Measurements from ENCODE around the gene SHC2. TPM values are rescaled to one million over a fixed set of nuclear protein-coding genes. Genes with fewer than 3 reads are reported as not detected.
"Not testable (repeated sequence)": the region's sequence is repeated elsewhere in the genome, so short reads cannot be mapped to it uniquely, and the experiment has no call there.

SHC2 gene
- total RNA-seq, 1 experiment from 2014 or later = 7.0 TPM

GRCh38 chr19:405121-405965, 55.5 kb downstream of the SHC2 start:
- in situ Hi-C loops (cut with HindIII; ENCODE audit: low pct_unique_long_range_greater_than_20kb, low sequenced_read_pairs) = no loop called here
- DNase-seq (ENCODE audit: low read depth, low spot score) = no peak

GRCh38 chr19:403221-404027, 57.4 kb downstream of the SHC2 start:
- no peak for DNase-seq (ENCODE audit: low read depth, low spot score)
- in situ Hi-C loops (cut with HindIII; ENCODE audit: low pct_unique_long_range_greater_than_20kb, low sequenced_read_pairs) = no loop called here

DNA sequence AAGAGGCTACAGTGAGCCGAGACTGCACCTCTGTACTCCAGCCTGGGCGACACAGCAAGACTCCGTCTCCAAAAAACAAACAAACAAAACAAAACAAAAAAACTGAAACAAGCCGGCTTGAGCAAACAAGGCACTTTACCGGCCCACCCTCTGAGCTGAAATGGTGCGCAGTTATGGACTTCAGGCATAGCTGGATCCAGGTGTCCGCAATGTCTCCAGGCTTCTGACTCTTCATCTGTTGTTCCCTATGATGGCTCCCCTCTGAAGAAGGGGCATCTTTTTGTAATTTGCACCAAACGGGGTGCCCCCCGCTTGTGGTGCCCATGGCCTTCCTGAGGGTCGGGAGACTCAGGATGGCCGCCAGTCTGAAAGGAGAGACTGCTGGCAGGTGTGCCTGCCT, 58.0 kb downstream of the SHC2 start:
- DNase-seq (ENCODE audit: low read depth, low spot score) = no peak
- in situ Hi-C loops (cut with HindIII; ENCODE audit: low pct_unique_long_range_greater_than_20kb, low sequenced_read_pairs) = no loop called here

- in situ Hi-C loops (cut with HindIII; ENCODE audit: low pct_unique_long_range_greater_than_20kb, low sequenced_read_pairs) = no loop called here
- no peak for DNase-seq (ENCODE audit: low read depth, low spot score)
Measured at GRCh38 chr19:401866-402511, 58.8 kb downstream of the SHC2 start.

GRCh38 chr19:400976-401865, 59.6 kb downstream of the SHC2 start:
- in situ Hi-C loops (cut with HindIII; ENCODE audit: low pct_unique_long_range_greater_than_20kb, low sequenced_read_pairs) = no loop called here
- DNase-seq (ENCODE audit: low read depth, low spot score) = no peak

GRCh38 chr19:399370-399769, 61.5 kb downstream of the SHC2 start:
- no peak for DNase-seq (ENCODE audit: low read depth, low spot score)
- in situ Hi-C loops (cut with HindIII; ENCODE audit: low pct_unique_long_range_greater_than_20kb, low sequenced_read_pairs) = no loop called here

DNA sequence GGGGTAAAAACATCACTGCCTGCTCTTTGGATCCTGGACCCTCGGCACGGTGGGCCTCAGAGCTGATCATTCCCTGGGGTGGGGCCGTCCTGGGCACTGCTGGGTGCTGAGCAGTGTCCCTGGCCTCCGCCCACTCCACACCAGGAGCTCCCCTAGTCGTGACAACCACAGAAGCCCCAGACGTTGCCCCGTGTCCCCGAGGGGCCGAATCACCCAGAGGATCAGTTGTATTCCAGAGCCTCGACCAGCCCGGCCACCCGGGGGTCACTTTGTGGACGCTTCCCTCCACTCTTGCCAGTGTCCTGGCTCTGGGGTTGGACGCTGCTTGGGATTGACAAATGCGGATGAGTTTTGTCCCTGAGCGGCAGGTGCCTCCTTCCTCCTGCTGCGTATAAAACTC, 62.1 kb downstream of the SHC2 start:
- in situ Hi-C loops (cut with HindIII; ENCODE audit: low pct_unique_long_range_greater_than_20kb, low sequenced_read_pairs) = no loop called here

GRCh38 chr19:397941-398706, 62.7 kb downstream of the SHC2 start:
- in situ Hi-C loops (cut with HindIII; ENCODE audit: low pct_unique_long_range_greater_than_20kb, low sequenced_read_pairs) = no loop called here

More for the DNA sequence above, 62.1 kb downstream of the SHC2 start:
- no peak for DNase-seq (ENCODE audit: low read depth, low spot score)

DNA sequence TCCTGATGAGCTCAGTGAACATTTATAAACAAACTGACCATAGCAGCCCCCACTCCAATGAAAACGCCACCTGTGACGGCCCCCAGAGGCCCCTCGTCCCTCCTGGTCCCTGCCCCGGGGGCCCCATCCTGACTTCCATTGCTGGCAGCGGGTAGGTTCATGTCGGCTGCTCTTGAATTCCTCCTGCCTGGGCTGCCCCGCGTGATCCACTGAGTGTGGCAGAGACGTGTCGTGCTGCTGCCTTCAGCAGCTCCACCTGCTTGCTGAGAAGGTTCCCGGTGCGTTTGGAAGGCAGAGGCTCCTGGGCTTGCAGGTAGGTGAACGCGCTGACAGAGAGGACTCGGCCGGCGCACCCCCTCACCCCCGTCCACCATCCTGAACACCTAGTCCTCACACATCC, 63.5 kb downstream of the SHC2 start:
- in situ Hi-C loops (cut with HindIII; ENCODE audit: low pct_unique_long_range_greater_than_20kb, low sequenced_read_pairs) = no loop called here

More at GRCh38 chr19:397941-398706, 62.7 kb downstream of the SHC2 start:
- DNase-seq (ENCODE audit: low read depth, low spot score) = no peak

GRCh38 chr19:395467-395866, 65.4 kb downstream of the SHC2 start:
- no peak for DNase-seq (ENCODE audit: low read depth, low spot score)
- in situ Hi-C loops (cut with HindIII; ENCODE audit: low pct_unique_long_range_greater_than_20kb, low sequenced_read_pairs) = no loop called here

More for the DNA sequence above, 63.5 kb downstream of the SHC2 start:
- DNase-seq (ENCODE audit: low read depth, low spot score) = no peak

GRCh38 chr19:394857-395256, 66.0 kb downstream of the SHC2 start:
- DNase-seq (ENCODE audit: low read depth, low spot score); in situ Hi-C loops (cut with HindIII; ENCODE audit: low pct_unique_long_range_greater_than_20kb, low sequenced_read_pairs): not testable (repeated sequence)

DNA sequence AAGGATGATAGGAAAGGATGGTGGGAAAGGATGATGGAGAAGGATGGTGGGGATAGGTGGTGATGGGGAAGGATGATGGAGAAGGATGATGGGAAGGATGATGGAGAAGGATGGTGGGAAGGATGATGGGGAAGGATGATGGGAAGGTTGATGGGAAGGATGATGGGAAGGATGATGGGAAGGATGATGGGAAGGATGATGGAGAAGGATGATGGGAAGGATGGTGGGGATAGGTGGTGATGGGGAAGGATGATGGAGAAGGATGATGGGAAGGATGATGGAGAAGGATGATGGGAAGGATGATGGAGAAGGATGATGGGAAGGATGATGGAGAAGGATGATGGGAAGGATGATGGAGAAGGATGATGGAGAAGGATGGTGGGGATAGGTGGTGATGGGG, 67.3 kb downstream of the SHC2 start:
- in situ Hi-C loops (cut with HindIII; ENCODE audit: low pct_unique_long_range_greater_than_20kb, low sequenced_read_pairs); DNase-seq (ENCODE audit: low read depth, low spot score): not testable (repeated sequence)

DNA sequence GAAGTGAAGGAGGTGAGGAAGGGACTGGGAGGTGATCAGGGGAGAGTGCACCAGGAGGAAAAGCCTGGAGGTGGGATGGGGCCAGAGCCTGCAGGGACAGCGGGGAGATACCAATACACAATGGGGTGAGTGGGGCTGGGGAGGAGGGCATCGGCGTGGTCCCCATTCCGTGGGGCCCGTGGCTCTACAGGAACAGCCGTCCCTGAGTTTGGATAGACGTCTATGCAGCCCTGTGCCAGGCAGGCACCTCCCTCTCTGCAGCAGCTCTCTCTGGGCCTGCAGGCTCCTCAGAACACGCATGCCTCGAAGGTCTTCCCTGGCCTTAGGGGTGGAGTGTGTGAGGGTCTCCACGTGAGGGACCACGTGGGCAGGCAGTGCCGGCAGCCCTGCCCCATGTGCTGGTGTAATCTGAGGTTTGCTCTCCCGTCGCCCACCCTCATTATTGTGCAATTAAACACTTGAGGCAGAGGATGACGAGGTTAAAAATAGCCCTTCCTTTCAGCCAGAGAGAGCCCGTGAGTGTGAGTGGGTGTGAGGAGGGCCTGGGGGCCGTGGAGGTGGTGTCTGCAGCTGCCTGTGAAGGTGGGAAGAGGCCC, 68.4 kb downstream of the SHC2 start:
- no peak for DNase-seq (ENCODE audit: low read depth, low spot score)
- in situ Hi-C loops (cut with HindIII; ENCODE audit: low pct_unique_long_range_greater_than_20kb, low sequenced_read_pairs) = no loop called here

GRCh38 chr19:391726-392374, 69.0 kb downstream of the SHC2 start:
- in situ Hi-C loops (cut with HindIII; ENCODE audit: low pct_unique_long_range_greater_than_20kb, low sequenced_read_pairs) = no loop called here
- DNase-seq (ENCODE audit: low read depth, low spot score) = no peak

- DNase-seq (ENCODE audit: low read depth, low spot score) = no peak
- in situ Hi-C loops (cut with HindIII; ENCODE audit: low pct_unique_long_range_greater_than_20kb, low sequenced_read_pairs) = no loop called here
Measured at GRCh38 chr19:391207-391557, 69.7 kb downstream of the SHC2 start.

Data from SK-MEL-5 (cell line).